Sigmoid colon (tissue), 7 donors: ENCODE data around the gene ZFAND4. TPM values are rescaled to one million over a fixed set of nuclear protein-coding genes. Genes with fewer than 3 reads are reported as not detected.

Experiments
- DNase-seq: peaks from one replicate; pipeline ENCODE4 v3.0.0-alpha.2; 2019
- H3K27ac ChIP-seq, 4 donors: fragments of 200-600 bp; sonication (generic); one replicate each; pipeline ENCODE4 v1.5.1; 2016 to 2019; ENCODE audit warnings: mild to moderate bottlenecking in 1 of 4
- H3K27me3 ChIP-seq, 3 donors: fragments of 200-600 bp; sonication (generic); one replicate each; pipeline ENCODE4 v1.5.1; 2019; ENCODE audit warnings: mild to moderate bottlenecking in 1 of 3
- H3K36me3 ChIP-seq, 4 donors: fragments of 200-600 bp; sonication (generic); one replicate each; pipeline ENCODE4 v1.5.1; 2016 to 2019
- H3K4me1 ChIP-seq, 4 donors: fragments of 200-600 bp; sonication (generic); one replicate each; pipeline ENCODE4 v1.5.1; 2017 to 2019
- H3K4me3 ChIP-seq, 4 donors: fragments of 200-600 bp; sonication (generic); one replicate each; pipeline ENCODE4 v1.5.1; 2017 to 2019; ENCODE audit warnings: mild to moderate bottlenecking in 2 of 4, moderate library complexity in 1 of 4
- H3K9me3 ChIP-seq, 4 donors: fragments of 200-600 bp in 3 of 4; sonication (generic) in 3 of 4; one replicate each; pipeline versions ENCODE4 v1.5.1 to v1.6.1; 2013 to 2019
- CTCF ChIP-seq, 4 experiments: fragments of 450-650 bp in 3 of 4; fragments of 200-600 bp in 1 of 4; IDR thresholded peaks; one replicate each; pipeline ENCODE4 v1.5.1; 2016 to 2019; ENCODE audit warnings: antibody characterized with exemption in 4 of 4, mild to moderate bottlenecking in 3 of 4, moderate library complexity in 2 of 4
- EP300 ChIP-seq, 4 donors: sonication (generic); formaldehyde crosslinking; IDR thresholded peaks; one replicate each; pipeline ENCODE4 v1.6.1; 2017; ENCODE audit warnings: antibody characterized with exemption in 4 of 4
- POLR2A ChIP-seq, 2 donors: fragments of 450-650 bp; IDR thresholded peaks; one replicate each; pipeline ENCODE4 v1.6.1; 2016; ENCODE audit warnings: antibody characterized with exemption in 2 of 2, mild to moderate bottlenecking in 2 of 2, moderate library complexity in 2 of 2
- POLR2AphosphoS5 ChIP-seq, 4 donors: sonication (generic); formaldehyde crosslinking; IDR thresholded peaks; one replicate each; pipeline ENCODE4 v1.6.1; 2017; ENCODE audit warnings: antibody characterized with exemption in 4 of 4
- WGBS, 2 donors: extraction: QIAGEN DNeasy Blood & Tissue Kit; methylation state at CpG; one replicate each; pipeline ENCODE4 v1.1.7; 2013; 5-methylcytosine and 5-hydroxymethylcytosine counted together
- intact Hi-C: fragments of 100-400 bp; cut with DNase I; formaldehyde crosslinking; loops from one replicate; pipeline ENCODE4 v1.15.1; 2023
- polyA plus RNA-seq, 3 donors: library from polyadenylated mRNA; stranded (reverse); fragments of 200-250 nt; gene quantifications; one replicate each; pipeline ENCODE4 v1.2.3, GENCODE V29; 2013
- total RNA-seq, 4 donors: library from RNA; depleted of rRNA; stranded (reverse); fragments of >200 nt; gene quantifications; one replicate each; pipeline ENCODE4 v1.1.0, GENCODE V29; 2016
- donor health status: healthy with polysubstance abuse.
- donor health status: Bipolar disorder and iron deficiency.
- donor health status: healthy.

ZFAND4 gene
- total and polyA plus RNA-seq, 7 donors: 4.2 to 24.2 (median 13.9) TPM

GRCh38 chr10:45612741-45613140 is 59.8 kb downstream of the ZFAND4 start:
- intact Hi-C loops: no loop called here
- TF ChIP-seq EP300 (IDR thresholded peaks at IDR 0.05): no peak
- TF ChIP-seq CTCF (IDR thresholded peaks at IDR 0.05): no peak
- TF ChIP-seq POLR2AphosphoS5 (IDR thresholded peaks at IDR 0.05): no peak
- no peak for TF ChIP-seq POLR2A (IDR thresholded peaks at IDR 0.05)
- Histone ChIP-seq H3K36me3 (peaks cover 0 to 51% (median 8%) of the 10 kb centered on the region in 4 donors), H3K4me1 (no peaks in the 10 kb centered on the region), H3K27me3 (no peaks in the 10 kb centered on the region), H3K4me3 (no peak overlapping the region), H3K9me3 (no peaks in the 10 kb centered on the region), H3K27ac (no peak overlapping the region)
- DNase-seq: no peak

- intact Hi-C loops: no loop called here
Observed at GRCh38 chr10:45608052-45608451, 64.5 kb downstream of the ZFAND4 start.

GRCh38 chr10:45607276-45607675 is 65.3 kb downstream of the ZFAND4 start:
- no peak for TF ChIP-seq CTCF (IDR thresholded peaks at IDR 0.05)
- no peak for TF ChIP-seq EP300 (IDR thresholded peaks at IDR 0.05)
- TF ChIP-seq POLR2A (IDR thresholded peaks at IDR 0.05): no peak
- no peak for TF ChIP-seq POLR2AphosphoS5 (IDR thresholded peaks at IDR 0.05)

More at GRCh38 chr10:45608052-45608451, 64.5 kb downstream of the ZFAND4 start:
- no peak for TF ChIP-seq CTCF (IDR thresholded peaks at IDR 0.05)
- no peak for TF ChIP-seq POLR2A (IDR thresholded peaks at IDR 0.05)
- no peak for TF ChIP-seq POLR2AphosphoS5 (IDR thresholded peaks at IDR 0.05)
- no peak for TF ChIP-seq EP300 (IDR thresholded peaks at IDR 0.05)
- Histone ChIP-seq H3K36me3 (peaks cover 0 to 37% (median 8%) of the 10 kb centered on the region in 4 donors), H3K4me3 (no peak overlapping the region), H3K9me3 (no peaks in the 10 kb centered on the region), H3K27me3 (no peaks in the 10 kb centered on the region), H3K4me1 (no peaks in the 10 kb centered on the region), H3K27ac (no peak overlapping the region)
- DNase-seq: no peak
- WGBS, 2 donors: 98 to 100% methylated on average over 1 of the region's 1 CpG

GRCh38 chr10:45602836-45603235 is 69.7 kb downstream of the ZFAND4 start:
- Histone ChIP-seq H3K4me3 (no peak overlapping the region), H3K27me3 (peaks cover 3 to 15% (median 10%) of the 10 kb centered on the region in 3 donors), H3K4me1 (peaks cover 0 to 7% (median 0%) of the 10 kb centered on the region in 4 donors), H3K36me3 (no peaks in the 10 kb centered on the region), H3K27ac (no peak overlapping the region), H3K9me3 (no peaks in the 10 kb centered on the region)
- TF ChIP-seq EP300 (IDR thresholded peaks at IDR 0.05) (no peak), POLR2A (IDR thresholded peaks at IDR 0.05) (no peak), CTCF (IDR thresholded peaks at IDR 0.05) (no peak), POLR2AphosphoS5 (IDR thresholded peaks at IDR 0.05) (no peak)
- intact Hi-C loops: no loop called here
- WGBS, 2 donors: 93 to 95% methylated on average over 4 of the region's 4 CpGs
- DNase-seq: no peak

More at GRCh38 chr10:45607276-45607675, 65.3 kb downstream of the ZFAND4 start:
- WGBS, 2 donors: 85 to 95% methylated on average over 1 of the region's 1 CpG
- no peaks in the 10 kb centered on the region for H3K9me3 ChIP-seq
- intact Hi-C loops: no loop called here
- no peak for DNase-seq
- no peak overlapping the region for H3K27ac ChIP-seq
- H3K4me1 ChIP-seq: no peaks in the 10 kb centered on the region
- H3K27me3 ChIP-seq: no peaks in the 10 kb centered on the region
- H3K36me3 ChIP-seq: peaks cover 0 to 29% (median 5%) of the 10 kb centered on the region in 4 donors
- no peak overlapping the region for H3K4me3 ChIP-seq
